DND-41 (cell line): Measurements from ENCODE around the gene RALBP1.
A peak's percentile ranks its signal among the peaks of the same experiment; 100 is the strongest.

ENCODE experiments used
- ATAC-seq: fragments of 200-7000 bp; cut with Tn5 transposase; 3 replicates; pipeline ENCODE4 v1.9.1; 2021; ENCODE audit warnings: low read depth; ENCODE audit not compliant: insufficient read depth
- DNase-seq: peaks from one replicate; pipeline ENCODE4 v3.0.0-alpha.2; 2020
- H2AFZ ChIP-seq: 2 replicates; pipeline ENCODE4 v1.6.0; 2012; ENCODE audit warnings: low read depth, low read length
- H3K27ac ChIP-seq: 2 replicates; pipeline ENCODE4 v1.5.1; 2012; ENCODE audit warnings: low read length, inconsistent platforms
- H3K27me3 ChIP-seq: fragments of 200-600 bp; sonication (generic); 2 replicates; pipeline ENCODE4 v1.6.0; 2012; ENCODE audit warnings: low read length, mild to moderate bottlenecking, inconsistent platforms; ENCODE audit not compliant: insufficient read depth, poor library complexity
- H3K36me3 ChIP-seq: 2 replicates; pipeline ENCODE4 v1.5.1; 2012; ENCODE audit warnings: low read length, inconsistent platforms; ENCODE audit not compliant: insufficient read depth
- H3K4me1 ChIP-seq: 2 replicates; pipeline ENCODE4 v1.5.1; 2012; ENCODE audit warnings: mild to moderate bottlenecking, low read length; ENCODE audit not compliant: insufficient read depth
- H3K4me2 ChIP-seq: 2 replicates; pipeline ENCODE4 v1.6.0; 2012; ENCODE audit warnings: mild to moderate bottlenecking, moderate library complexity, low read length, inconsistent platforms; ENCODE audit not compliant: insufficient read depth
- H3K4me3 ChIP-seq, 2 experiments: fragments of 200-600 bp in 1 of 2; shearing (Covaris generic) in 1 of 2; 2 replicates each; pipeline ENCODE4 v1.5.1; 2012 to 2016; ENCODE audit warnings: inconsistent platforms in 2 of 2, low read length in 2 of 2, mild to moderate bottlenecking in 2 of 2, low read depth in 1 of 2, moderate library complexity in 1 of 2
- H3K79me2 ChIP-seq: 2 replicates; pipeline ENCODE4 v1.6.0; 2012; ENCODE audit warnings: low read length, inconsistent platforms; ENCODE audit not compliant: insufficient read depth
- H3K9ac ChIP-seq: 2 replicates; pipeline ENCODE4 v1.6.0; 2012; ENCODE audit warnings: low read depth, mild to moderate bottlenecking, inconsistent platforms, low read length, moderate library complexity
- H3K9me3 ChIP-seq: 2 replicates; pipeline ENCODE4 v1.5.1; 2012; ENCODE audit warnings: low read length, moderate library complexity, mild to moderate bottlenecking, inconsistent platforms; ENCODE audit not compliant: insufficient read depth, severe bottlenecking
- H4K20me1 ChIP-seq: 2 replicates; pipeline ENCODE4 v1.6.0; 2012; ENCODE audit warnings: low read length; ENCODE audit not compliant: insufficient read depth
- EZH2 ChIP-seq: IDR thresholded peaks from 3 replicates; pipeline ENCODE4 v1.6.1; 2012; ENCODE audit warnings: borderline replicate concordance, low read depth, mild to moderate bottlenecking, moderate library complexity, low read length, inconsistent platforms; ENCODE audit not compliant: severe bottlenecking
- TF ChIP-seq, protein P1 (sequence below): IDR thresholded peaks from 2 replicates; pipeline ENCODE4 v1.5.1; 2012; ENCODE audit warnings: borderline replicate concordance, low read length, moderate library complexity, mild to moderate bottlenecking; ENCODE audit not compliant: poor library complexity, severe bottlenecking; ENCODE audit errors: extremely low read depth

RALBP1 gene

GRCh38 chr18:9508446-9509025 lies 33.2 kb downstream of the RALBP1 start:
- Histone ChIP-seq H3K9ac (no peak overlapping the region), H2AFZ (no peak overlapping the region), H3K27me3 (no peaks in the 10 kb centered on the region), H3K36me3 (peaks cover 4% of the 10 kb centered on the region; the same call in 1 of the 2 replicates), H3K9me3 (no peaks in the 10 kb centered on the region), H3K79me2 (peaks cover 95% of the 10 kb centered on the region), H3K4me2 (no peak overlapping the region), H3K4me3 (no peak overlapping the region), H4K20me1 (peaks cover 28% of the 10 kb centered on the region), H3K4me1 (no peaks in the 10 kb centered on the region), H3K27ac (no peak overlapping the region)
- DNase-seq (no peak), ATAC-seq (no peak)
- TF ChIP-seq, protein P1, sequence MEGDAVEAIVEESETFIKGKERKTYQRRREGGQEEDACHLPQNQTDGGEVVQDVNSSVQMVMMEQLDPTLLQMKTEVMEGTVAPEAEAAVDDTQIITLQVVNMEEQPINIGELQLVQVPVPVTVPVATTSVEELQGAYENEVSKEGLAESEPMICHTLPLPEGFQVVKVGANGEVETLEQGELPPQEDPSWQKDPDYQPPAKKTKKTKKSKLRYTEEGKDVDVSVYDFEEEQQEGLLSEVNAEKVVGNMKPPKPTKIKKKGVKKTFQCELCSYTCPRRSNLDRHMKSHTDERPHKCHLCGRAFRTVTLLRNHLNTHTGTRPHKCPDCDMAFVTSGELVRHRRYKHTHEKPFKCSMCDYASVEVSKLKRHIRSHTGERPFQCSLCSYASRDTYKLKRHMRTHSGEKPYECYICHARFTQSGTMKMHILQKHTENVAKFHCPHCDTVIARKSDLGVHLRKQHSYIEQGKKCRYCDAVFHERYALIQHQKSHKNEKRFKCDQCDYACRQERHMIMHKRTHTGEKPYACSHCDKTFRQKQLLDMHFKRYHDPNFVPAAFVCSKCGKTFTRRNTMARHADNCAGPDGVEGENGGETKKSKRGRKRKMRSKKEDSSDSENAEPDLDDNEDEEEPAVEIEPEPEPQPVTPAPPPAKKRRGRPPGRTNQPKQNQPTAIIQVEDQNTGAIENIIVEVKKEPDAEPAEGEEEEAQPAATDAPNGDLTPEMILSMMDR = no peak
- no peak for TF ChIP-seq EZH2

DNA sequence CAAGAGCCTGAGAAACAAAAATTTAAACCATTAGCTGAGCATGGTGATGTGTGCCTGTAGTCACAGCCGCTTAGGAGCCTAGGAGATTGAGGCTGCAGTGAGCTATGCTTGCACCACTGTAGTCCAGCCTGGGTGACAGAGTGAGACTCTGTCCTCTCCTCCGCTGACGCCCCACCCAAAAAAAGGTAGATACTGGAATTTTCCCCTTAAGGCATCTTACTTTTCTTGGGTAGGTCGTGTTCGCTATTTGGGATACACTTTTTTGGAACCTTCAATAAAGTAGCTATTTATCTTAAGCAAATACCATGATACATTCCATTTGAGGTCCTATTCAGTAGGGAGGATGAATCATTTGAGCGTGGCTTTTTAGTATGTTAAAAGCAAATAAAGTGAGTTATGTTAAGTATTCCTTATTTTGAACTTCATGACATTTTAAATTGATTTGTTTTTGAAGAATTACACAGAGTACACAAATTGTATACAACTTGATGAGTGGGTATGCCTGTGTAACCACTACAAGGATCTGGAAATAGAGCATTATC lies 38.7 kb downstream of the RALBP1 start:
- peaks cover 67% of the 10 kb centered on the region for H3K79me2 ChIP-seq
- peaks cover 36% of the 10 kb centered on the region for H3K36me3 ChIP-seq
- H3K4me3 ChIP-seq = no peak overlapping the region
- DNase-seq (no peak), ATAC-seq (no peak)
- TF ChIP-seq, protein P1 = no peak
- TF ChIP-seq EZH2 = no peak
- H3K4me2 ChIP-seq = no peak overlapping the region
- no peaks in the 10 kb centered on the region for H3K4me1 ChIP-seq
- H2AFZ ChIP-seq = no peak overlapping the region
- H3K9ac ChIP-seq = no peak overlapping the region
- H4K20me1 ChIP-seq = peaks cover 19% of the 10 kb centered on the region
- H3K27ac ChIP-seq = no peak overlapping the region
- H3K27me3 ChIP-seq = no peaks in the 10 kb centered on the region
- H3K9me3 ChIP-seq = no peaks in the 10 kb centered on the region

DNA sequence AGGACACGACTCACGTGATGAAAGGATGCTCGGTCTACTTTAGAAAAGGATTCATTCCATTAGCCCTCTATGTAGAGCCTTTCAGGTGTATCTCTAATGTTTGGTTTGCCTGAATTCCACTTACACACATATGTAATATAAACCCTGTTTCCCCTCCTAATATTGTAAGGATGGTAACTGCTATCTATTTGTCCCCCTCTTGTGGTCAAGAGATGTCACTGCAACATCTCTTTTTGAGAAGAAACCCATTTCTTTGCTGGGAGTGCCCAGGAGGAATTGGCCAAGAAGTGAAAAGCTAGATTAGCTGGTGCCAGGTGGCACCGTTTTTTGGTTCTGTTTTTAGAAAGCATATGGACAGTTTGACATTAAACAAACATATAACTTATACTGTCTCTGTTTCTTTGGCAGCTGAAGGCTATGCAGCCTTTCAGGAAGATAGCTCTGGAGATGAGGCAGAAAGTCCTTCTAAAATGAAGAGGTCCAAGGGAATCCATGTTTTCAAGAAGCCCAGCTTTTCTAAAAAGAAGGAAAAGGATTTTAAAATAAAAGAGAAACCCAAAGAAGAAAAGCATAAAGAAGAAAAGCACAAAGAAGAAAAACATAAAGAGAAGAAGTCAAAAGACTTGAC lies 41.2 kb downstream of the RALBP1 start:
- H3K27ac ChIP-seq = no peak overlapping the region
- H4K20me1 ChIP-seq = peaks cover 18% of the 10 kb centered on the region
- peaks cover 40% of the 10 kb centered on the region for H3K36me3 ChIP-seq
- no peak for TF ChIP-seq EZH2
- TF ChIP-seq, protein P1 = peak; percentile 97
- peaks cover 55% of the 10 kb centered on the region for H3K79me2 ChIP-seq
- no peak overlapping the region for H3K9ac ChIP-seq
- H3K9me3 ChIP-seq = no peaks in the 10 kb centered on the region
- no peaks in the 10 kb centered on the region for H3K27me3 ChIP-seq
- no peak overlapping the region for H2AFZ ChIP-seq
- no peak overlapping the region for H3K4me2 ChIP-seq
- ATAC-seq = peak; percentile 78
- H3K4me3 ChIP-seq = no peak overlapping the region
- peak; percentile 14 for DNase-seq
- no peaks in the 10 kb centered on the region for H3K4me1 ChIP-seq
